PC-3 (cell line): ENCODE data around the gene IRGQ. TPM values are rescaled to one million over a fixed set of nuclear protein-coding genes. Genes with fewer than 3 reads are reported as not detected.

Source experiments
- ATAC-seq: fragments of 200-7000 bp; cut with Tn5 transposase; 2 replicates; pipeline ENCODE4 v1.9.1; 2020; ENCODE audit warnings: mild to moderate bottlenecking, moderate library complexity
- BruUV-seq: library from RNA; stranded (reverse); fragments of 400-500 nt; replicated peaks from 2 replicates; lab custom pipeline; 2021; lab: Mats Ljungman, UMichigan
- CTCF ChIA-PET: fragments of 300-600 bp; sonication (Branson Sonifier 250); formaldehyde crosslinking; loops from one replicate; lab custom pipeline; 2022; ENCODE audit warnings: antibody characterized with exemption; lab: Charles Lee
- POLR2A ChIA-PET: fragments of 300-600 bp; sonication (Branson Sonifier 250); formaldehyde crosslinking; loops from one replicate; lab custom pipeline; 2022; ENCODE audit warnings: antibody characterized with exemption; ENCODE audit not compliant: unreplicated experiment; lab: Charles Lee
- DNase-seq: peaks from one replicate; pipeline ENCODE4 v3.0.0-alpha.2; 2015
- H2AFZ ChIP-seq: fragments of 300-600 bp; sonication (generic); 2 replicates; pipeline ENCODE4 v1.6.0; 2016; ENCODE audit warnings: antibody characterized with exemption, low read length
- H3F3A ChIP-seq: fragments of 300-600 bp; sonication (generic); one replicate; pipeline ENCODE4 v1.6.0; 2017; ENCODE audit warnings: antibody characterized with exemption, low read length, control low read depth, mild to moderate bottlenecking; ENCODE audit not compliant: unreplicated experiment
- H3K27ac ChIP-seq: fragments of 300-600 bp; sonication (generic); 2 replicates; pipeline ENCODE4 v1.5.1; 2016; ENCODE audit warnings: mild to moderate bottlenecking, low read length
- H3K27me3 ChIP-seq: fragments of 300-600 bp; sonication (generic); 2 replicates; pipeline ENCODE4 v1.6.1; 2016; ENCODE audit warnings: low read length, mixed read lengths
- H3K36me3 ChIP-seq: fragments of 300-600 bp; sonication (generic); 2 replicates; pipeline ENCODE4 v1.6.1; 2016; ENCODE audit warnings: low read depth, mixed run types, low read length, mixed read lengths
- H3K4me1 ChIP-seq: fragments of 300-600 bp; sonication (generic); 2 replicates; pipeline ENCODE4 v1.5.1; 2016; ENCODE audit warnings: low read length; ENCODE audit not compliant: insufficient read depth
- H3K4me2 ChIP-seq: fragments of 300-600 bp; sonication (generic); 2 replicates; pipeline ENCODE4 v1.6.0; 2016; ENCODE audit warnings: low read length
- H3K4me3 ChIP-seq: fragments of 300-600 bp; sonication (generic); 2 replicates; pipeline ENCODE4 v1.5.1; 2016; ENCODE audit warnings: mild to moderate bottlenecking, low read length, mixed read lengths
- H3K79me2 ChIP-seq: fragments of 300-600 bp; sonication (generic); 2 replicates; pipeline ENCODE4 v1.6.1; 2017; ENCODE audit warnings: low read length, mixed read lengths
- H3K9ac ChIP-seq: fragments of 300-600 bp; sonication (generic); 2 replicates; pipeline ENCODE4 v1.6.0; 2016; ENCODE audit warnings: mild to moderate bottlenecking, low read length
- H3K9me2 ChIP-seq: fragments of 300-600 bp; sonication (generic); replicated peaks from 2 replicates; pipeline ENCODE4 v1.6.1; 2016; ENCODE audit warnings: mixed run types, low read length, mixed read lengths
- H3K9me3 ChIP-seq: fragments of 300-600 bp; sonication (generic); 2 replicates; pipeline ENCODE4 v1.6.1; 2016; ENCODE audit warnings: low read length, mixed read lengths
- H4K20me1 ChIP-seq: fragments of 300-600 bp; sonication (generic); 2 replicates; pipeline ENCODE4 v1.6.1; 2016; ENCODE audit warnings: low read length, mixed read lengths
- EZH2 ChIP-seq: fragments of 300-600 bp; sonication (generic); IDR thresholded peaks from one replicate; pipeline ENCODE4 v1.6.1; 2017; ENCODE audit warnings: antibody characterized with exemption, mild to moderate bottlenecking, low read length; ENCODE audit not compliant: unreplicated experiment
- EZH2phosphoT487 ChIP-seq: fragments of 300-600 bp; sonication (generic); IDR thresholded peaks from 2 replicates; pipeline ENCODE4 v1.6.1; 2018; ENCODE audit warnings: mild to moderate bottlenecking, antibody characterized with exemption, low read length, borderline replicate concordance
- intact Hi-C: fragments of 100-400 bp; cut with micrococcal nuclease; formaldehyde crosslinking; loops from 2 replicates; pipeline ENCODE4 v1.9.0; 2023
- total RNA-seq: library from RNA; depleted of rRNA; stranded (reverse); fragments of >200 nt; gene quantifications from 2 replicates; pipeline ENCODE4 v1.2.3, GENCODE V29; 2014
- TF ChIP-seq, protein P1 (sequence below): fragments of 300-600 bp; sonication (generic); conservative IDR thresholded peaks from 2 replicates; pipeline ENCODE4 v1.5.1; 2017; ENCODE audit warnings: antibody characterized with exemption, low read depth, mild to moderate bottlenecking, low read length

The IRGQ gene
- total RNA-seq, 1 experiment from 2014 or later: 12.5 TPM

DNA sequence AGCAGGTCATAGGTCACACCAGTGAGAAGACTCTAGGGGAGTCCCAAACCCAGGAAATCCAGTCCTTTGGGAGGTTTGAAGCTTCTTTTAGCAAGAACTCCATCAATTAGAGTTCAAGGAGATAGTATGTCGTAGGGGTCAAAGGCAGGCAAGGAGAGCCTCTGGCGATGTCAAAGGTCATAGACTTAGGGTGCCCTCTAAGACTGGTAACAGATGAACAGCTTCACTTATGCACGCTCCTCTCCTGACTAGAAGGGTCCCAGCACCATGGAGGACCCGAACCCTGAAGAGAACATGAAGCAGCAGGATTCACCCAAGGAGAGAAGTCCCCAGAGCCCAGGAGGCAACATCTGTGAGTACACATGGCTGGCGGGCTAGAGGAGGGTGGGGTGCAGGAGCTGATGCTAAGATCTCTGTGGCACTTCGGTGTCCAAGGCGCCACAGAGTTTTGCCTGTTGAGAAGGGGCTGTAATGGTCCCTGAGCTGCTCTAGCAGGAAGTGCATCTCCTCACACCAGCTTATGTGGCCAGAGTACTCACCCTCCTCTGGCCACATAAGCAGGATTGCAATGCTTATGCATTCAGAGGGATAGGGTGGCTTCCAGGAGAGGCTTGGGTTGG, 1.0 kb upstream of the IRGQ start:
- ChIA-PET POLR2A (no interaction called here), CTCF (interaction anchor here (0.5 kb wide), 1 partner anchor 1308 kb away, joined by 6 read pairs; no protein-coding TSS in a partner anchor)
- DNase-seq (no peak), ATAC-seq (no peak)
- no peaks in the 10 kb centered on the region for H3K9me2 ChIP-seq
- H3K9me3 ChIP-seq: no peaks in the 10 kb centered on the region
- H3K9ac ChIP-seq: peak overlapping the region; percentile 86
- no peaks in the 10 kb centered on the region; the same call in 1 of the 2 replicates for H3K36me3 ChIP-seq
- H4K20me1 ChIP-seq: no peaks in the 10 kb centered on the region
- peak overlapping the region; percentile 80 for H3K27ac ChIP-seq
- H3F3A ChIP-seq: no peaks in the 10 kb centered on the region
- H3K4me2 ChIP-seq: peak overlapping the region; percentile 91
- TF ChIP-seq, protein P1, sequence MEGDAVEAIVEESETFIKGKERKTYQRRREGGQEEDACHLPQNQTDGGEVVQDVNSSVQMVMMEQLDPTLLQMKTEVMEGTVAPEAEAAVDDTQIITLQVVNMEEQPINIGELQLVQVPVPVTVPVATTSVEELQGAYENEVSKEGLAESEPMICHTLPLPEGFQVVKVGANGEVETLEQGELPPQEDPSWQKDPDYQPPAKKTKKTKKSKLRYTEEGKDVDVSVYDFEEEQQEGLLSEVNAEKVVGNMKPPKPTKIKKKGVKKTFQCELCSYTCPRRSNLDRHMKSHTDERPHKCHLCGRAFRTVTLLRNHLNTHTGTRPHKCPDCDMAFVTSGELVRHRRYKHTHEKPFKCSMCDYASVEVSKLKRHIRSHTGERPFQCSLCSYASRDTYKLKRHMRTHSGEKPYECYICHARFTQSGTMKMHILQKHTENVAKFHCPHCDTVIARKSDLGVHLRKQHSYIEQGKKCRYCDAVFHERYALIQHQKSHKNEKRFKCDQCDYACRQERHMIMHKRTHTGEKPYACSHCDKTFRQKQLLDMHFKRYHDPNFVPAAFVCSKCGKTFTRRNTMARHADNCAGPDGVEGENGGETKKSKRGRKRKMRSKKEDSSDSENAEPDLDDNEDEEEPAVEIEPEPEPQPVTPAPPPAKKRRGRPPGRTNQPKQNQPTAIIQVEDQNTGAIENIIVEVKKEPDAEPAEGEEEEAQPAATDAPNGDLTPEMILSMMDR: no peak
- TF ChIP-seq EZH2phosphoT487: no peak
- no peak for TF ChIP-seq EZH2
- no peaks in the 10 kb centered on the region for H3K27me3 ChIP-seq
- H3K79me2 ChIP-seq: peaks cover 47% of the 10 kb centered on the region
- H2AFZ ChIP-seq: peak overlapping the region; percentile 85
- peak overlapping the region; percentile 78 for H3K4me3 ChIP-seq
- intact Hi-C loops: loop anchor here (1.0 kb wide), 1 partner anchor 22 kb away; the partner anchor contains the start of genes PINLYP and XRCC1
- BruUV-seq: no TSS peak
- H3K4me1 ChIP-seq: peaks cover 14% of the 10 kb centered on the region

DNA sequence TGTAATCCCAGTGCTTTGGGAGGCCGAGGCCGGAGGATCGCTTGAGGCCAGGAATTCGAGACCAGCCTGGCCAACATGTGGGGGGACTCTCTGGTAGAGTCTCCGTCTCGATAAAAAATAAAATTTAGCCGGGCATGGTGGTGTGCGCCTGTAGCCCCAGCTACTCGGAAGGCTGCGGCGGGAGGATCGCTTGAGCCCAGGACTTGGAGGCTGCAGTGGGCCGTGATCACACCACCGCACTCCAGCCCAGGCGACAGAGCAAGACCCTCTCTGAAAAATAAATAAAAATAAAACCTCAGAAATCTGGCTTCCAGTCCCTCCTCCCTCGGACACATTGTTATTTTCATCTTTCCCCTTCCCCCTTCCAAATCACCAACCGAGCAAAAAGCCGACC, 332 bp downstream of the IRGQ start:
- CTCF ChIA-PET: interaction anchor here (0.5 kb wide), 1 partner anchor 131 kb away, joined by 3 read pairs; no protein-coding TSS in a partner anchor
- peak overlapping the region; percentile 88 for H2AFZ ChIP-seq

More for the DNA sequence above, 332 bp downstream of the IRGQ start:
- Histone ChIP-seq H3K4me1 (peaks cover 14% of the 10 kb centered on the region), H3K9me2 (no peaks in the 10 kb centered on the region), H3K9me3 (no peaks in the 10 kb centered on the region), H3K9ac (peak overlapping the region; percentile 81), H3K79me2 (peaks cover 47% of the 10 kb centered on the region), H4K20me1 (no peaks in the 10 kb centered on the region), H3K36me3 (no peaks in the 10 kb centered on the region; the same call in 1 of the 2 replicates), H3K4me2 (peak overlapping the region; percentile 93), H3F3A (no peaks in the 10 kb centered on the region), H3K4me3 (peak overlapping the region; percentile 78), H3K27me3 (no peaks in the 10 kb centered on the region), H3K27ac (peak overlapping the region; percentile 10; the same call in 1 of the 2 replicates)
- no peak for DNase-seq
- BruUV-seq: TSS peak; percentile 84
- ATAC-seq: peak; percentile 10; the same call in 1 of the 2 replicates
- POLR2A ChIA-PET: interaction anchor here (0.5 to 1.1 kb wide), 2 partner anchors 42 to 73 kb away, joined by 3 to 6 read pairs; no protein-coding TSS in a partner anchor
- intact Hi-C loops: loop anchor here (2.0 kb wide), 1 partner anchor 61 kb away; no protein-coding TSS in a partner anchor
- TF ChIP-seq EZH2phosphoT487 (no peak), EZH2 (no peak)
- TF ChIP-seq, protein P1: no peak
